ENCODE results near the gene OPTN. TPM values are rescaled to one million over a fixed set of nuclear protein-coding genes. Genes with fewer than 3 reads are reported as not detected.

The OPTN gene
- total and polyA plus RNA-seq, 2 of the 8 experiments (the other 6 are each of a cell fraction or from before 2014, with no cell fraction given): 4.8 to 20.1 TPM

GRCh38 chr10:13095929-13096328 lies 4.0 kb upstream of the OPTN start (continued):
- no peak for TF ChIP-seq CHD7 (IDR thresholded peaks at IDR 0.05; ENCODE audit: insufficient replicate concordance, low read length)
- TF ChIP-seq CHD1 (IDR thresholded peaks at IDR 0.05; ENCODE audit: low read depth, low read length): no peak
- no peak for TF ChIP-seq JUN (IDR thresholded peaks at IDR 0.05; ENCODE audit: low read depth, low read length)
- no peak for TF ChIP-seq MAFK (IDR thresholded peaks at IDR 0.05; ENCODE audit: low read depth, low read length)
- no peak for TF ChIP-seq FOSL1 (IDR thresholded peaks at IDR 0.05; ENCODE audit: insufficient read depth, low read depth, low read length)
- TF ChIP-seq ATF2 (IDR thresholded peaks at IDR 0.05; ENCODE audit: low read length): no peak
- TF ChIP-seq RFX5 (IDR thresholded peaks at IDR 0.05; ENCODE audit: borderline replicate concordance, low read depth, low read length): no peak
- TF ChIP-seq PHF8 (conservative IDR thresholded peaks at IDR 0.05; ENCODE audit: low read depth, low read length): no peak

All from H1 (cell line).